Endothelial cell of umbilical vein (primary cell): ENCODE data around the gene TOR1A.

Experiments used
- EZH2 ChIP-seq: IDR thresholded peaks from 2 replicates; pipeline ENCODE4 v1.6.1; 2012; ENCODE audit warnings: borderline replicate concordance, low read depth, mild to moderate bottlenecking, moderate library complexity, low read length, inconsistent platforms; ENCODE audit not compliant: severe bottlenecking
- JUN ChIP-seq: IDR thresholded peaks from 2 replicates; pipeline ENCODE4 v1.6.1; 2011; ENCODE audit warnings: borderline replicate concordance, low read depth; ENCODE audit not compliant: insufficient read length, insufficient read depth
- POLR2A ChIP-seq: IDR thresholded peaks from 2 replicates; pipeline ENCODE4 v1.6.1; 2012; ENCODE audit warnings: low read depth, mild to moderate bottlenecking, control low read depth, low read length
- POLR2AphosphoS5 ChIP-seq: IDR thresholded peaks from 2 replicates; pipeline ENCODE4 v1.6.1; 2012; ENCODE audit warnings: low read depth, mild to moderate bottlenecking, control low read depth, low read length, moderate library complexity; ENCODE audit not compliant: insufficient read depth
- TF ChIP-seq, protein P1 (sequence below), 2 donors: IDR thresholded peaks; 1 replicate in 1 of 2; 2 replicates in 1 of 2; pipeline ENCODE4 v1.5.1; 2011; ENCODE audit warnings: low read length in 2 of 2, mild to moderate bottlenecking in 2 of 2, moderate library complexity in 2 of 2, control low read depth in 1 of 2, inconsistent platforms in 1 of 2, low read depth in 1 of 2; ENCODE audit not compliant: insufficient read depth in 1 of 2; ENCODE audit errors: extremely low read depth in 1 of 2
- TF ChIP-seq, protein P2 (sequence below): IDR thresholded peaks from 2 replicates; pipeline ENCODE4 v1.6.1; 2011; ENCODE audit not compliant: insufficient read depth, insufficient read length

DNA sequence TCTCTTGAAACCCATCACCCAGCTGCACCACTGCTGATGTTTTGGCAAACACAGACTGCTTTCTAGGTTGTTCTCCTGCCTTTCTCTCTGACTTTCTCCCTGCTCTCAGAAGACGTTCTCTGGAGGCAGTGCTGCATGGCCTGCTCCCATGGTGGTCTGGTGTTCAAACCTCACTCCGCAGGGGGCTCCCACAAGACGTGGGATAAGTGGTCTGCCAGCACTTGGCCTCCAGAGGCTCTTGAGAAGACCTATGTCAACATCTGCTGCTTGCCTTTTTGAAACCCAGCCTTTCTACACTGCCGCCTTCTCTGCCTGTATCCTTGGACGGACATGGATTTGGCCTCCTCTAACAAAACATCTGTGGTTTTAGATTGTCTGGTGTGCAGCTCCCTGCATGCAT is 27.9 kb upstream of the TOR1A start:
- TF ChIP-seq, protein P1, sequence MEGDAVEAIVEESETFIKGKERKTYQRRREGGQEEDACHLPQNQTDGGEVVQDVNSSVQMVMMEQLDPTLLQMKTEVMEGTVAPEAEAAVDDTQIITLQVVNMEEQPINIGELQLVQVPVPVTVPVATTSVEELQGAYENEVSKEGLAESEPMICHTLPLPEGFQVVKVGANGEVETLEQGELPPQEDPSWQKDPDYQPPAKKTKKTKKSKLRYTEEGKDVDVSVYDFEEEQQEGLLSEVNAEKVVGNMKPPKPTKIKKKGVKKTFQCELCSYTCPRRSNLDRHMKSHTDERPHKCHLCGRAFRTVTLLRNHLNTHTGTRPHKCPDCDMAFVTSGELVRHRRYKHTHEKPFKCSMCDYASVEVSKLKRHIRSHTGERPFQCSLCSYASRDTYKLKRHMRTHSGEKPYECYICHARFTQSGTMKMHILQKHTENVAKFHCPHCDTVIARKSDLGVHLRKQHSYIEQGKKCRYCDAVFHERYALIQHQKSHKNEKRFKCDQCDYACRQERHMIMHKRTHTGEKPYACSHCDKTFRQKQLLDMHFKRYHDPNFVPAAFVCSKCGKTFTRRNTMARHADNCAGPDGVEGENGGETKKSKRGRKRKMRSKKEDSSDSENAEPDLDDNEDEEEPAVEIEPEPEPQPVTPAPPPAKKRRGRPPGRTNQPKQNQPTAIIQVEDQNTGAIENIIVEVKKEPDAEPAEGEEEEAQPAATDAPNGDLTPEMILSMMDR (IDR thresholded peaks at IDR 0.05; ENCODE audit: extremely low read depth in 1 of 2, insufficient read depth in 1 of 2, low read depth in 1 of 2, low read length in 2 of 2), result no peak
- TF ChIP-seq JUN (no peak), POLR2AphosphoS5 (no peak), POLR2A (no peak), EZH2 (no peak)
- TF ChIP-seq, protein P2, sequence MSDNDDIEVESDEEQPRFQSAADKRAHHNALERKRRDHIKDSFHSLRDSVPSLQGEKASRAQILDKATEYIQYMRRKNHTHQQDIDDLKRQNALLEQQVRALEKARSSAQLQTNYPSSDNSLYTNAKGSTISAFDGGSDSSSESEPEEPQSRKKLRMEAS, result no peak
